CD14-positive monocyte (primary cell): Measurements from ENCODE around the gene PHLDA1. TPM values are rescaled to one million over a fixed set of nuclear protein-coding genes. Genes with fewer than 3 reads are reported as not detected.
A peak's percentile ranks its signal among the peaks of the same experiment; 100 is the strongest.

Experiments
- DNase-seq, 3 donors: peaks; one replicate each; pipeline ENCODE4 v3.0.0-alpha.2; 2011 to 2022
- H2AFZ ChIP-seq: 2 replicates; pipeline ENCODE4 v1.6.0; 2012; ENCODE audit warnings: mild to moderate bottlenecking, low read depth, low read length, inconsistent platforms; ENCODE audit not compliant: insufficient read depth, poor library complexity, severe bottlenecking
- H3K27ac ChIP-seq, 2 donors: 1 replicate in 1 of 2; 2 replicates in 1 of 2; pipeline ENCODE4 v1.5.1; 2012 to 2013; ENCODE audit warnings: low read length in 2 of 2, control low read depth in 1 of 2, inconsistent platforms in 1 of 2, low read depth in 1 of 2, mild to moderate bottlenecking in 1 of 2
- H3K27me3 ChIP-seq, 2 donors: one replicate each; pipeline versions ENCODE4 v1.6.0 to v1.6.1; 2011 to 2013; ENCODE audit warnings: low read length in 2 of 2; ENCODE audit not compliant: control insufficient read depth in 2 of 2, insufficient read depth in 2 of 2
- H3K36me3 ChIP-seq, 2 donors: replicated peaks in 1 of 2; 1 replicate in 1 of 2; 2 replicates in 1 of 2; pipeline versions ENCODE4 v1.5.1 to v1.6.1; 2012 to 2013; ENCODE audit warnings: low read length in 2 of 2, control low read depth in 1 of 2, inconsistent platforms in 1 of 2, mild to moderate bottlenecking in 1 of 2; ENCODE audit not compliant: insufficient read depth in 2 of 2, control insufficient read depth in 1 of 2
- H3K4me1 ChIP-seq, 2 donors: 1 replicate in 1 of 2; 2 replicates in 1 of 2; pipeline versions ENCODE4 v1.5.1 to v1.6.1; 2012 to 2013; ENCODE audit warnings: low read length in 2 of 2, control low read depth in 1 of 2, inconsistent platforms in 1 of 2, mild to moderate bottlenecking in 1 of 2, moderate library complexity in 1 of 2; ENCODE audit not compliant: insufficient read depth in 2 of 2, control insufficient read depth in 1 of 2
- H3K4me2 ChIP-seq: replicated peaks from 2 replicates; pipeline ENCODE3; 2012; ENCODE audit warnings: low read length, moderate library complexity, mild to moderate bottlenecking; ENCODE audit not compliant: poor library complexity, severe bottlenecking; ENCODE audit errors: extremely low read depth
- H3K4me3 ChIP-seq, 3 experiments: fragments of 200-600 bp in 1 of 3; sonication (generic) in 1 of 3; replicated peaks in 1 of 3; 1 replicate in 2 of 3; 2 replicates in 1 of 3; pipeline ENCODE4 v1.5.1; 2011 to 2013; ENCODE audit warnings: low read length in 3 of 3, mild to moderate bottlenecking in 3 of 3, control low read depth in 2 of 3, low read depth in 2 of 3, inconsistent platforms in 1 of 3, moderate library complexity in 1 of 3
- H3K79me2 ChIP-seq: 2 replicates; pipeline ENCODE4 v1.6.0; 2012; ENCODE audit warnings: mild to moderate bottlenecking, control low read depth, inconsistent platforms, low read length, moderate library complexity; ENCODE audit not compliant: insufficient read depth
- H3K9ac ChIP-seq: 2 replicates; pipeline ENCODE4 v1.6.0; 2017; ENCODE audit warnings: low read length, mild to moderate bottlenecking; ENCODE audit not compliant: insufficient read depth, poor library complexity, severe bottlenecking
- H3K9me3 ChIP-seq, 2 donors: replicated peaks in 1 of 2; 1 replicate in 1 of 2; 2 replicates in 1 of 2; pipeline versions ENCODE4 v1.5.1 to v1.6.1; 2012 to 2013; ENCODE audit warnings: low read length in 2 of 2, control low read depth in 1 of 2; ENCODE audit not compliant: control insufficient read depth in 1 of 2, insufficient read depth in 1 of 2
- H4K20me1 ChIP-seq: 2 replicates; pipeline ENCODE4 v1.6.0; 2012; ENCODE audit warnings: mild to moderate bottlenecking, low read length, control low read depth, moderate library complexity; ENCODE audit not compliant: insufficient read depth
- H3K27ac Mint-ChIP-seq, 7 donors: one replicate each; pipeline ENCODE4 v1.8.0; 2020; ENCODE audit warnings: mild to moderate bottlenecking in 7 of 7, mixed read lengths in 7 of 7, moderate library complexity in 6 of 7, inconsistent platforms in 2 of 7
- H3K27me3 Mint-ChIP-seq, 3 donors: one replicate each; pipeline ENCODE4 v1.8.0; 2021 to 2022; ENCODE audit warnings: low read depth in 3 of 3, mild to moderate bottlenecking in 3 of 3, mixed read lengths in 3 of 3, moderate library complexity in 3 of 3, inconsistent platforms in 1 of 3
- H3K36me3 Mint-ChIP-seq, 2 donors: one replicate each; pipeline ENCODE4 v1.8.0; 2020; ENCODE audit warnings: mixed read lengths in 2 of 2, inconsistent platforms in 1 of 2, mild to moderate bottlenecking in 1 of 2
- H3K4me1 Mint-ChIP-seq: one replicate; pipeline ENCODE4 v1.8.0; 2020; ENCODE audit warnings: mild to moderate bottlenecking, mixed read lengths
- H3K4me3 Mint-ChIP-seq, 2 donors: one replicate each; pipeline ENCODE4 v1.8.0; 2020; ENCODE audit warnings: mild to moderate bottlenecking in 2 of 2, mixed read lengths in 2 of 2, moderate library complexity in 1 of 2
- H3K9me3 Mint-ChIP-seq, 7 donors: one replicate each; pipeline ENCODE4 v1.8.0; 2020 to 2022; ENCODE audit warnings: mixed read lengths in 7 of 7, mild to moderate bottlenecking in 6 of 7, moderate library complexity in 6 of 7, inconsistent platforms in 2 of 7
- whole genome bisulfite sequencing: methylation state at CpG from one replicate; pipeline ENCODE4 v1.1.5; 2013; ENCODE audit warnings: missing lambda C conversion rate; ENCODE audit not compliant: insufficient coverage; 5-methylcytosine and 5-hydroxymethylcytosine counted together
- intact Hi-C, 2 donors: fragments of 100-400 bp; cut with micrococcal nuclease; formaldehyde crosslinking; loops; one replicate each; pipeline versions ENCODE4 v1.15.0 to v1.15.1; 2023
- polyA plus RNA-seq, 3 donors: library from polyadenylated mRNA; depleted of rRNA in 1 of 3; unstranded in 2 of 3; stranded (reverse) in 1 of 3; fragments of 300-500 nt in 2 of 3; fragments of >200 nt in 1 of 3; fragmentation: Illumina TruSeq in 2 of 3; gene quantifications; 1 replicate in 2 of 3; 2 replicates in 1 of 3; pipeline ENCODE4 v1.2.3, GENCODE V29; 2012 to 2021
- TF ChIP-seq, protein P1 (sequence below): fragments of 200-600 bp; IDR thresholded peaks from one replicate; pipeline ENCODE4 v1.8.0; 2022; ENCODE audit warnings: antibody characterized with exemption, mild to moderate bottlenecking

PHLDA1 gene
- polyA plus RNA-seq, 3 donors, result 1.1 to 5.8 (median 1.6) TPM

DNA sequence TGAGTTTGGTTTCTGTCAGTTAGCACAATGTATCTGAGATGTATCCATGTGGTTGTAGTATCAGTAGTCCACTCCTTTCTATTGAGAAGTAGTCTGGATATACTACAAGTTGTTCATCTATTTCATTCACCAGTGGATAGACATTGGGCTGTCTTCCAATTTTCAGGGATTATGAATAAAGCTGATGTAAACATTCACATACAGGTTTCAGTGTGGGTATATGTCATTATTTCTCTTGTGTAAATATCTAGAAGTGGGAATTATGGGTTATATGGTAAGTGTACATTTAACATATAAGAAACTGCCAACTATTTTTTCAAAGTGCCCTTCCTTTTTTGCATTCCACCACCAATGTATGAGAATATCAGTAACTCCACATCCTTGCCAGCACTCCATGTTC lies 35.9 kb downstream of the PHLDA1 start:
- Histone ChIP-seq H2AFZ (no peak overlapping the region), H3K27me3 (no peaks in the 10 kb centered on the region), H3K79me2 (no peaks in the 10 kb centered on the region), H3K4me2 (no peak overlapping the region), H3K9me3 (no peaks in the 10 kb centered on the region), H4K20me1 (no peaks in the 10 kb centered on the region), H3K27ac (no peak overlapping the region), H3K36me3 (no peaks in the 10 kb centered on the region), H3K4me1 (no peaks in the 10 kb centered on the region), H3K9ac (no peak overlapping the region), H3K4me3 (no peak overlapping the region)
- no peaks in the 10 kb centered on the region for H3K9me3 Mint-ChIP-seq
- TF ChIP-seq, protein P1, sequence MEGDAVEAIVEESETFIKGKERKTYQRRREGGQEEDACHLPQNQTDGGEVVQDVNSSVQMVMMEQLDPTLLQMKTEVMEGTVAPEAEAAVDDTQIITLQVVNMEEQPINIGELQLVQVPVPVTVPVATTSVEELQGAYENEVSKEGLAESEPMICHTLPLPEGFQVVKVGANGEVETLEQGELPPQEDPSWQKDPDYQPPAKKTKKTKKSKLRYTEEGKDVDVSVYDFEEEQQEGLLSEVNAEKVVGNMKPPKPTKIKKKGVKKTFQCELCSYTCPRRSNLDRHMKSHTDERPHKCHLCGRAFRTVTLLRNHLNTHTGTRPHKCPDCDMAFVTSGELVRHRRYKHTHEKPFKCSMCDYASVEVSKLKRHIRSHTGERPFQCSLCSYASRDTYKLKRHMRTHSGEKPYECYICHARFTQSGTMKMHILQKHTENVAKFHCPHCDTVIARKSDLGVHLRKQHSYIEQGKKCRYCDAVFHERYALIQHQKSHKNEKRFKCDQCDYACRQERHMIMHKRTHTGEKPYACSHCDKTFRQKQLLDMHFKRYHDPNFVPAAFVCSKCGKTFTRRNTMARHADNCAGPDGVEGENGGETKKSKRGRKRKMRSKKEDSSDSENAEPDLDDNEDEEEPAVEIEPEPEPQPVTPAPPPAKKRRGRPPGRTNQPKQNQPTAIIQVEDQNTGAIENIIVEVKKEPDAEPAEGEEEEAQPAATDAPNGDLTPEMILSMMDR, result no peak
- H3K27me3 Mint-ChIP-seq, result peaks cover 0 to 1% (median 0%) of the 10 kb centered on the region in 3 donors
- no peaks in the 10 kb centered on the region for H3K4me1 Mint-ChIP-seq
- H3K4me3 Mint-ChIP-seq, result no peak overlapping the region
- intact Hi-C loops, result no loop called here
- peak overlapping the region in 1 of 7 donors; percentile 3 for H3K27ac Mint-ChIP-seq
- no peaks in the 10 kb centered on the region for H3K36me3 Mint-ChIP-seq
- no peak for DNase-seq

DNA sequence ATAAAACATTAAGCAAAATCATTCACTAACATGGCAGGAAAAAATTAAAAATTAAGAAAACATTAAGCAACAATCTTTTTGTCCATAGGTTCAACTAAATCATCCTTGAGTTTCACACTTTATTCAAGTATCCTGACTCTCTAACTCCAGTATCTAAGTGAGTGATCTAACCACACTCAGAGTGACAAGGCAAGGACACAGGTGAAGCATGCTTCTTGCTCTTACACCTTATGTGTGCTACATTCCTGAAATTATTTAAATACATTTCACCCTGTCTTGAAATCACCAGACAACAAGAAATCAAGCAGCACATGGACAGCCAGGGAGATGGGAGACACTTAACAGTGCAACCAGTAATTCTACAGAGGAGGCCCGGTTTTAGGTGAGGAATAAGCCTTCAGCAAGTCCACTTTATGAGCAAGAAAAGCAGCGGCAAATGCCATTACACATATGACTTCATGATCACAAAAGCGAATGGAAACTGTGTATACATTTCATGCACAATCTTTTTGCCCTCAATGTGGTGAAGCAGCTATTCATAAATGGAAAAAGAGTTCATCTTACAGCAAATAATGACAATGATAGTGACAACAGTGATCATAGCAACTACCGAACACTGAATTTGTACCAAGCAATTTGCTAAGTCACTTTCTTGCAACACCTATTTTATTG lies 37.4 kb downstream of the PHLDA1 start:
- Mint-ChIP-seq H3K4me3 (no peak overlapping the region), H3K27ac (no peak overlapping the region), H3K4me1 (no peaks in the 10 kb centered on the region), H3K9me3 (peaks cover 0 to 5% (median 2%) of the 10 kb centered on the region in 7 donors), H3K36me3 (no peaks in the 10 kb centered on the region), H3K27me3 (peaks cover 0 to 2% (median 0%) of the 10 kb centered on the region in 3 donors)
- H3K36me3 ChIP-seq, result no peaks in the 10 kb centered on the region
- H4K20me1 ChIP-seq, result no peaks in the 10 kb centered on the region
- H3K27ac ChIP-seq, result no peak overlapping the region
- H3K4me1 ChIP-seq, result no peaks in the 10 kb centered on the region
- H3K9me3 ChIP-seq, result no peaks in the 10 kb centered on the region
- TF ChIP-seq, protein P1, result no peak
- H3K4me3 ChIP-seq, result no peak overlapping the region
- no peaks in the 10 kb centered on the region for H3K79me2 ChIP-seq
- no peak overlapping the region for H2AFZ ChIP-seq
- no peak overlapping the region for H3K4me2 ChIP-seq
- intact Hi-C loops, result no loop called here
- no peaks in the 10 kb centered on the region for H3K27me3 ChIP-seq
- 94% methylated on average over 3 of the region's 4 CpGs for WGBS
- no peak for DNase-seq
- H3K9ac ChIP-seq, result no peak overlapping the region
